ENCODE measurements around the gene MACF1. TPM values are rescaled to one million over a fixed set of nuclear protein-coding genes. Genes with fewer than 3 reads are reported as not detected.

The MACF1 gene
- total RNA-seq, 1 experiment from 2014 or later: 189 TPM

DNA sequence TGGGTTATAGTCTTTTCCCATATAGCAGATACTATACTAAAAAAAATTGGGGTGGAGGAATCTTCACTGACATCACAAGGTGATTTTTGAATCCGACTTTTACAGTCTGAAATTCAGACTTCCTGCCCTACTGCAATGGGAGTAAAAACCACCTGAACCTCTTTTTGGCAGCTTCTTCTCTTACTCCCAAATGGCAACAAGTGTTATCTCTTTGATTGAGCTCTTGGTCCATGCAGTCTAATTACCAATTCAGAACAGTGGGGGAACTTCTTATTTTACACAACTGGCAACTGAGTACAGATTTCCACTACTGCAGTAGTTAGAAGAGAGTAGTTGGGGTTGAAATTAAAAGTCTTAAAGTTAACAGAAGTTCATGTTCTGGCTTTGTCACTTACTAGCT lies 62.3 kb downstream of the MACF1 start:
- DNase-seq: no peak
- ChIA-PET POLR2A (ENCODE audit: unreplicated experiment) (no interaction called here), CTCF (no interaction called here)
- H4K20me1 ChIP-seq (ENCODE audit: insufficient read depth): no peaks in the 10 kb centered on the region; the same call in 1 of the 2 replicates
- H2AFZ ChIP-seq: no peak overlapping the region
- H3K4me1 ChIP-seq (replicated peaks; ENCODE audit: insufficient read depth): no peaks in the 10 kb centered on the region
- H3K4me3 ChIP-seq: no peak overlapping the region
- no TSS peak for BruUV-seq (replicated peaks)
- no peaks in the 10 kb centered on the region for H3K27me3 ChIP-seq (ENCODE audit: insufficient read depth, low read depth)
- no peaks in the 10 kb centered on the region for H3K9me3 ChIP-seq (ENCODE audit: insufficient read depth, low read depth)
- no peaks in the 10 kb centered on the region for H3K79me2 ChIP-seq (ENCODE audit: low read depth)
- TF ChIP-seq, protein P1, sequence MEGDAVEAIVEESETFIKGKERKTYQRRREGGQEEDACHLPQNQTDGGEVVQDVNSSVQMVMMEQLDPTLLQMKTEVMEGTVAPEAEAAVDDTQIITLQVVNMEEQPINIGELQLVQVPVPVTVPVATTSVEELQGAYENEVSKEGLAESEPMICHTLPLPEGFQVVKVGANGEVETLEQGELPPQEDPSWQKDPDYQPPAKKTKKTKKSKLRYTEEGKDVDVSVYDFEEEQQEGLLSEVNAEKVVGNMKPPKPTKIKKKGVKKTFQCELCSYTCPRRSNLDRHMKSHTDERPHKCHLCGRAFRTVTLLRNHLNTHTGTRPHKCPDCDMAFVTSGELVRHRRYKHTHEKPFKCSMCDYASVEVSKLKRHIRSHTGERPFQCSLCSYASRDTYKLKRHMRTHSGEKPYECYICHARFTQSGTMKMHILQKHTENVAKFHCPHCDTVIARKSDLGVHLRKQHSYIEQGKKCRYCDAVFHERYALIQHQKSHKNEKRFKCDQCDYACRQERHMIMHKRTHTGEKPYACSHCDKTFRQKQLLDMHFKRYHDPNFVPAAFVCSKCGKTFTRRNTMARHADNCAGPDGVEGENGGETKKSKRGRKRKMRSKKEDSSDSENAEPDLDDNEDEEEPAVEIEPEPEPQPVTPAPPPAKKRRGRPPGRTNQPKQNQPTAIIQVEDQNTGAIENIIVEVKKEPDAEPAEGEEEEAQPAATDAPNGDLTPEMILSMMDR (conservative IDR thresholded peaks at IDR 0.05): no peak
- no peak for TF ChIP-seq EZH2 (IDR thresholded peaks at IDR 0.05; ENCODE audit: low read depth)
- no peak overlapping the region for H3K4me2 ChIP-seq
- H3K36me3 ChIP-seq (ENCODE audit: low read depth): no peaks in the 10 kb centered on the region
- no peaks in the 10 kb centered on the region for H3F3A ChIP-seq (ENCODE audit: insufficient read depth, low read depth)
- no peak overlapping the region for H3K27ac ChIP-seq
- intact Hi-C loops (cut with micrococcal nuclease; ENCODE audit: unreplicated experiment): loop anchor here (1.0 to 10.0 kb wide), 3 partner anchors 145 to 388 kb away; no protein-coding TSS in a partner anchor
- no peaks in the 10 kb centered on the region; the same call in 1 of the 2 replicates for H3K9me2 ChIP-seq (ENCODE audit: insufficient read depth)

DNA sequence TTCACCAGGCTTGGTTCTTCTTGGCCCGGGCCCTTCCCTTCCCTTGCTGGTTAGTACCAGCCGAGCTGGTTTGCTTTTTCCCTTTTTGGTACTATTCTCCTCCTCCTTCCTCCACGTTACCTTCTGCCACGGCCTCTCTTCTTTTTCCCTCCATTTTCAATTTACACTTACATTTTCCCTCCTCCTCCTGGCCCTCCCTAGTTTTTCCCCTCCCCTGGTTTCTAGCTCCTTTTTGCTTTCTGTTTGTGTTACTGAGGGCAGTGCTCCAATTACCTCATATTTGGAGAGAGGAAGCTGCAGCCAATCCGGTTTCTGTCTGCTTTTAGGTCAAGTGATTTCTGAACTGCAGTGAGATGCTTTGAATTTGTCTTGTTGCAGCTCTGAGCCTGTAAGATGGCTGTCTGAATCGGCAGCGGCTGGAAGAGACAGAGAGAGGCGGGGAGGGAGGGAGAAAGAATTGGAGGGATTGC lies 63.7 kb downstream of the MACF1 start:
- H2AFZ ChIP-seq: no peak overlapping the region
- no peak overlapping the region for H3K4me3 ChIP-seq
- peaks cover 7% of the 10 kb centered on the region for H4K20me1 ChIP-seq (ENCODE audit: insufficient read depth)
- H3F3A ChIP-seq (ENCODE audit: insufficient read depth, low read depth): no peaks in the 10 kb centered on the region
- H3K9me2 ChIP-seq (ENCODE audit: insufficient read depth): no peaks in the 10 kb centered on the region; the same call in 1 of the 2 replicates
- DNase-seq: no peak
- no peaks in the 10 kb centered on the region for H3K4me1 ChIP-seq (replicated peaks; ENCODE audit: insufficient read depth)
- ChIA-PET CTCF (interaction anchor here (0.6 to 1.0 kb wide), 3 partner anchors 17 to 169 kb away, joined by 3 to 4 read pairs (median 3); no protein-coding TSS in a partner anchor), POLR2A (ENCODE audit: unreplicated experiment) (no interaction called here)
- no peaks in the 10 kb centered on the region for H3K36me3 ChIP-seq (ENCODE audit: low read depth)
- H3K4me2 ChIP-seq: no peak overlapping the region
- BruUV-seq (replicated peaks): no TSS peak
- TF ChIP-seq EZH2 (IDR thresholded peaks at IDR 0.05; ENCODE audit: low read depth): no peak
- TF ChIP-seq, protein P1 (conservative IDR thresholded peaks at IDR 0.05): no peak
- intact Hi-C loops (cut with micrococcal nuclease; ENCODE audit: unreplicated experiment): loop anchor here (10.0 kb wide), 1 partner anchor 387 kb away; no protein-coding TSS in a partner anchor
- no peaks in the 10 kb centered on the region for H3K27me3 ChIP-seq (ENCODE audit: insufficient read depth, low read depth)
- no peaks in the 10 kb centered on the region for H3K79me2 ChIP-seq (ENCODE audit: low read depth)
- no peaks in the 10 kb centered on the region for H3K9me3 ChIP-seq (ENCODE audit: insufficient read depth, low read depth)
- H3K27ac ChIP-seq: no peak overlapping the region

DNA sequence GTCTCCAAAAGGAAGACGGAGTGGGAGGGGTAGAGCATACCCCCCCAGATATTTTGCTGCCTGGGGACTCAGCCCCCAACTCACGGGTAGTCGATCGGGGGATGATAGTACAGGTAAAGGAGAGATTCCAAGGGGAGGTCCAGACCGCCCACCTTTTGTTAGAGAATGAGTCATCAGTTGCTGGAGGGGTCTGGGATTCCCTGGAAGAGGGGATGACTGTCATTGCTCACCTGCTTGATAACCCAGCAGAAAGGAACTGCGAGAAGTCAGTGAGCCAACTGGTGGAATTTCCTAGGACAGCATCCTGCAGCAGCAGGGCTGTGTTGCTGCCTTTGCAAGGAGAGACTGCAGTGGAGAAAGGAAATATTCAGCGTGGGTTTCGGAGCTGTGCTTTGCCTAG lies 64.4 kb downstream of the MACF1 start:
- POLR2A ChIA-PET (ENCODE audit: unreplicated experiment): no interaction called here
- no peaks in the 10 kb centered on the region for H3K36me3 ChIP-seq (ENCODE audit: low read depth)
- CTCF ChIA-PET: no interaction called here
- no peak overlapping the region for H3K4me2 ChIP-seq
- DNase-seq: no peak
- no peaks in the 10 kb centered on the region for H3K9me3 ChIP-seq (ENCODE audit: insufficient read depth, low read depth)
- H3K9me2 ChIP-seq (ENCODE audit: insufficient read depth): no peaks in the 10 kb centered on the region; the same call in 1 of the 2 replicates
- no peaks in the 10 kb centered on the region for H3F3A ChIP-seq (ENCODE audit: insufficient read depth, low read depth)
- TF ChIP-seq EZH2 (IDR thresholded peaks at IDR 0.05; ENCODE audit: low read depth): no peak
- H3K27ac ChIP-seq: no peak overlapping the region
- no peaks in the 10 kb centered on the region for H3K27me3 ChIP-seq (ENCODE audit: insufficient read depth, low read depth)
- H2AFZ ChIP-seq: no peak overlapping the region
- intact Hi-C loops (cut with micrococcal nuclease; ENCODE audit: unreplicated experiment): loop anchor here (10.0 kb wide), 1 partner anchor 386 kb away; no protein-coding TSS in a partner anchor
- BruUV-seq (replicated peaks): no TSS peak
- H3K79me2 ChIP-seq (ENCODE audit: low read depth): no peaks in the 10 kb centered on the region
- H4K20me1 ChIP-seq (ENCODE audit: insufficient read depth): peaks cover 7% of the 10 kb centered on the region; the same call in 1 of the 2 replicates
- no peaks in the 10 kb centered on the region for H3K4me1 ChIP-seq (replicated peaks; ENCODE audit: insufficient read depth)
- H3K4me3 ChIP-seq: no peak overlapping the region

All from PC-9 (cell line).